MM.1S (cell line): ENCODE results near the gene C9.

ENCODE experiments used
- EZH2 ChIP-seq: fragments of 300-600 bp; sonication (generic); optimal IDR thresholded peaks from 2 replicates; pipeline ENCODE3; 2017; ENCODE audit warnings: low read depth, mild to moderate bottlenecking, antibody characterized with exemption, low read length, mixed read lengths
- TF ChIP-seq, protein P1 (sequence below): fragments of 300-600 bp; sonication (generic); IDR thresholded peaks from 2 replicates; pipeline ENCODE4 v1.5.1; 2016; ENCODE audit warnings: antibody characterized with exemption, low read length, mixed read lengths

DNA sequence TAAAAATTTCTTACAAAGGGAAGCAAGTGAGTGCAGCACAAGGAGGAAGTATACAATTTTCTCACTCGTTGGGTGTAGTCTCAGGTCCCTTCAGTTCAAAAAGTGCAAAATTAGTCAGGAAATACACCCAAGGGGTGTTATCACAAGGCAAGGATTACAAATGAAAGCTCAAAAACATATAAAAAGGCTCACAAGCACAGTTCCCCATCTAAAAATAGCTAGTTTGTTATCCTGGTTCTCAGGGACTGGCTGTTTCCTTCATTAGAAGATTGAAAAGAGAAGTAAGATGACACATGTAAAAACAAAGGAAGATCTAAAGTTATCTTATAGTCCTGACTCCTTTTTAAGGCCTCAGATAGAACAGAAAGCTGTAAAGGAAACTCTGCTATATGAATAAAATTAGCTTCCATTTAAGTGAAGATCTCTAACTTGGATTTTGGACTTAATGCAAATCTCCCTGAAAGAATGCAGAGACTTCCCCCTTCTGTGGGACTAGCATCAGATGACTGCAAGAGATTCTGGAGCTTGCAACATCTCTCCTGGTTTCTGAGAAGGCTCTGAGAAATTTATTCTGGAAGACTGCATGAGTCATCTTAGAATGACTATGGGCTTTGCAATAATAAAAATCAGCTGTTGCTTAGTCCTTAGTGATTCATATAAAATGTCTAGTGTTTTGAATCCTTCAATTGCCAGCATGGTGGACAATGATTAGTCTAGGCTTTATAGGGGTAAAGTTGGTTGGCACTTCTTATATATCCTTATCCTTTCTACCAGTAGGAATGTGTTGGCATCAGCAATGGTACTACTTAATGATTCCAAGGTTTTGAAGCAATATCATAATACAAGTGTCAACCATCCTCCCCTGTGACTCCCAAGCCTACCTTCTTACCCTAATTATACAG is 35.1 kb upstream of the C9 start:
- TF ChIP-seq, protein P1, sequence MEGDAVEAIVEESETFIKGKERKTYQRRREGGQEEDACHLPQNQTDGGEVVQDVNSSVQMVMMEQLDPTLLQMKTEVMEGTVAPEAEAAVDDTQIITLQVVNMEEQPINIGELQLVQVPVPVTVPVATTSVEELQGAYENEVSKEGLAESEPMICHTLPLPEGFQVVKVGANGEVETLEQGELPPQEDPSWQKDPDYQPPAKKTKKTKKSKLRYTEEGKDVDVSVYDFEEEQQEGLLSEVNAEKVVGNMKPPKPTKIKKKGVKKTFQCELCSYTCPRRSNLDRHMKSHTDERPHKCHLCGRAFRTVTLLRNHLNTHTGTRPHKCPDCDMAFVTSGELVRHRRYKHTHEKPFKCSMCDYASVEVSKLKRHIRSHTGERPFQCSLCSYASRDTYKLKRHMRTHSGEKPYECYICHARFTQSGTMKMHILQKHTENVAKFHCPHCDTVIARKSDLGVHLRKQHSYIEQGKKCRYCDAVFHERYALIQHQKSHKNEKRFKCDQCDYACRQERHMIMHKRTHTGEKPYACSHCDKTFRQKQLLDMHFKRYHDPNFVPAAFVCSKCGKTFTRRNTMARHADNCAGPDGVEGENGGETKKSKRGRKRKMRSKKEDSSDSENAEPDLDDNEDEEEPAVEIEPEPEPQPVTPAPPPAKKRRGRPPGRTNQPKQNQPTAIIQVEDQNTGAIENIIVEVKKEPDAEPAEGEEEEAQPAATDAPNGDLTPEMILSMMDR = no peak
- TF ChIP-seq EZH2 = no peak
